Activated CD4-positive, alpha-beta T cell treated with anti-CD3 and anti-CD28 coated beads, Interleukin-2, amount 10 ng/mL, durations not matched to agents 7 days and 5 days (primary cell): ENCODE measurements around the gene WDR6. TPM values are rescaled to one million over a fixed set of nuclear protein-coding genes. Genes with fewer than 3 reads are reported as not detected.

Experiments
- CTCF ChIA-PET: fragments of 350-600 bp; sonication (Branson Sonifier 250); formaldehyde crosslinking; loops from one replicate; lab custom pipeline; 2021; ENCODE audit warnings: antibody characterized with exemption; lab: Charles Lee
- POLR2A ChIA-PET: fragments of 350-600 bp; sonication (Branson Sonifier 250); formaldehyde crosslinking; loops from one replicate; lab custom pipeline; 2021; ENCODE audit warnings: antibody characterized with exemption; lab: Charles Lee
- DNase-seq: peaks from one replicate; pipeline ENCODE4 v3.0.0-alpha.2; 2020
- H3K27ac Mint-ChIP-seq: one replicate; pipeline ENCODE4 v1.8.0; 2021; ENCODE audit warnings: mild to moderate bottlenecking, moderate library complexity, mixed read lengths
- H3K27me3 Mint-ChIP-seq: one replicate; pipeline ENCODE4 v1.8.0; 2021; ENCODE audit warnings: mixed read lengths
- H3K36me3 Mint-ChIP-seq: one replicate; pipeline ENCODE4 v1.8.0; 2021; ENCODE audit warnings: low read depth, mixed read lengths
- H3K4me1 Mint-ChIP-seq: one replicate; pipeline ENCODE4 v1.8.0; 2021; ENCODE audit warnings: mixed read lengths
- H3K4me3 Mint-ChIP-seq: one replicate; pipeline ENCODE4 v1.8.0; 2021; ENCODE audit warnings: mild to moderate bottlenecking, moderate library complexity, mixed read lengths
- H3K9me3 Mint-ChIP-seq: one replicate; pipeline ENCODE4 v1.8.0; 2021; ENCODE audit warnings: mixed read lengths
- total RNA-seq, 2 experiments: library from RNA; stranded (reverse); gene quantifications; one replicate each; pipeline ENCODE4 v1.2.3, GENCODE V29; 2021

Gene WDR6, protein sequence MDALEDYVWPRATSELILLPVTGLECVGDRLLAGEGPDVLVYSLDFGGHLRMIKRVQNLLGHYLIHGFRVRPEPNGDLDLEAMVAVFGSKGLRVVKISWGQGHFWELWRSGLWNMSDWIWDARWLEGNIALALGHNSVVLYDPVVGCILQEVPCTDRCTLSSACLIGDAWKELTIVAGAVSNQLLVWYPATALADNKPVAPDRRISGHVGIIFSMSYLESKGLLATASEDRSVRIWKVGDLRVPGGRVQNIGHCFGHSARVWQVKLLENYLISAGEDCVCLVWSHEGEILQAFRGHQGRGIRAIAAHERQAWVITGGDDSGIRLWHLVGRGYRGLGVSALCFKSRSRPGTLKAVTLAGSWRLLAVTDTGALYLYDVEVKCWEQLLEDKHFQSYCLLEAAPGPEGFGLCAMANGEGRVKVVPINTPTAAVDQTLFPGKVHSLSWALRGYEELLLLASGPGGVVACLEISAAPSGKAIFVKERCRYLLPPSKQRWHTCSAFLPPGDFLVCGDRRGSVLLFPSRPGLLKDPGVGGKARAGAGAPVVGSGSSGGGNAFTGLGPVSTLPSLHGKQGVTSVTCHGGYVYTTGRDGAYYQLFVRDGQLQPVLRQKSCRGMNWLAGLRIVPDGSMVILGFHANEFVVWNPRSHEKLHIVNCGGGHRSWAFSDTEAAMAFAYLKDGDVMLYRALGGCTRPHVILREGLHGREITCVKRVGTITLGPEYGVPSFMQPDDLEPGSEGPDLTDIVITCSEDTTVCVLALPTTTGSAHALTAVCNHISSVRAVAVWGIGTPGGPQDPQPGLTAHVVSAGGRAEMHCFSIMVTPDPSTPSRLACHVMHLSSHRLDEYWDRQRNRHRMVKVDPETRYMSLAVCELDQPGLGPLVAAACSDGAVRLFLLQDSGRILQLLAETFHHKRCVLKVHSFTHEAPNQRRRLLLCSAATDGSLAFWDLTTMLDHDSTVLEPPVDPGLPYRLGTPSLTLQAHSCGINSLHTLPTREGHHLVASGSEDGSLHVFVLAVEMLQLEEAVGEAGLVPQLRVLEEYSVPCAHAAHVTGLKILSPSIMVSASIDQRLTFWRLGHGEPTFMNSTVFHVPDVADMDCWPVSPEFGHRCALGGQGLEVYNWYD
- 100 to 1,000 TPM; 144 to 157 TPM for total RNA-seq

DNA sequence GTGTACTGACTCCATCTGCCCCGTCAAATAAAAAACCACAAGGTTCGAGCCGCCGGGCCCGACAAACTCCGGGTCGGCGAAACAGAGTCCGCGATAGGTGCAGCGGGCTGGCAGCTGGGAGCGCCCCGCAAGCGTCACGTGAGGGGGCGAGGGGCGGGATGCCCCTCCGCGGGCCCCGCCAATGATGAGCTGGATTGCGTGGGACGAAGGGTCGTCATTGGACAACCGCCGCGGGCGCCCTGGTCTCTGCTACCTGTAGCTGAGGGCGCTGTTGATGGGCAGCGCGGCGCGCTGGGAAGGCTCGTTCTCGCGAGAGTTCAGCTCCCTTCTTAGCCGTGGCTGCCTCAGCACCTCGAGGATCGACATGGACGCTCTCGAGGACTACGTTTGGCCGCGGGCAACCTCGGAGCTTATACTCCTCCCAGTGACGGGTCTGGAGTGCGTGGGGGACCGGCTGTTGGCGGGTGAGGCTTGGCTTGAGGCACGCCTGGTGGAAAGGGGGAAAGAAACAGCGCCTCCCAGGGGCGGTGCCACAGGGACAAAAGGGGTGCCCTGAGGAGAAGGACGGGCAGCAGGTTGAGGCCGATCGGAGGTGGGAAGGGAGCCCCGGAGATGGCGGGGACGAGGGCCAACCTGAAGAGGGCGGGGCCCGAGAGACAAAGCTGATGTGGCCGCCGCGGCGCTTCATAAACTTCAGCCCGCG is at the start of gene WDR6:
WDR6 (plus strand) TSS at position 324 of the 703 bp plus-strand sequence; CDS start at position 365, 41 bp downstream.
- peak within 1 kb of the TSS; percentile 100 for H3K27ac Mint-ChIP-seq

DNA sequence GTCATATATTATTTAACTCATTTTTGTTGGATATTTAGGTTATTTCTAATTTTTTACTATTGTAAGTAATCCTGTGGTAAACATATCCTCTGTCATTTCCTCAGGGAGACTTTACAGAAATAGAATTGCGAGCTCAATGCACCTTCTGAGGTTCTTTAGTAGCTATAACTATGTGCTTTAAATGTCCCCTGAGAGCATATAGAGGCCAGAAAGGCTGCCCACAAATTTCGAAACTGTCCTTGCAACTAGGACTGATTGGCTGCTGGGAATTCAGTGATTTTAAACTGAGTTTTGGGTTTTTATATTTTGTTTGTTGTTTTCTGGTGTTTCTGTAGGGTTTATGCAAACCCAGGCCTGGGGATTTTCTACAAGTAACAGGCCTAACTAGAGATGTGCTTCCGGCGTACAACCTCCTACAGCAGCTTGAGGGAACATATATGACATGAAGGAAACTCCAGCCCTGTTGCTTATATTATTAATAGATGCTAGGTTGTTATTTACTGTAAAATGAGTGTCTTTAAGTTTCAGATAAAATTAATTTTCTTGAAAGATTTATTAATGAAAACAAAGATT is 46.3 kb upstream of the WDR6 start:
- no peaks in the 10 kb centered on the region for H3K27me3 Mint-ChIP-seq
- DNase-seq: no peak
- H3K9me3 Mint-ChIP-seq: no peaks in the 10 kb centered on the region
- POLR2A ChIA-PET: no interaction called here
- H3K4me1 Mint-ChIP-seq: peaks cover 2% of the 10 kb centered on the region
- no peak overlapping the region for H3K4me3 Mint-ChIP-seq
- H3K27ac Mint-ChIP-seq: no peak overlapping the region
- H3K36me3 Mint-ChIP-seq: peaks cover 28% of the 10 kb centered on the region
- CTCF ChIA-PET: interaction anchor here (0.6 kb wide), 2 partner anchors 197 to 249 kb away, joined by 3 read pairs; no protein-coding TSS in a partner anchor

More for the DNA sequence above, at the start of gene WDR6:
- ChIA-PET CTCF (interaction anchor here (0.6 to 4.6 kb wide), 17 partner anchors 11 to 388 kb away, joined by 3 to 100 read pairs (median 4); partner anchors contain the start of genes DALRD3, IMPDH2, KLHDC8B and NDUFAF3), POLR2A (interaction anchor here (0.5 to 1.9 kb wide), 10 partner anchors 10 to 555 kb away, joined by 3 to 21 read pairs (median 4); partner anchors contain the start of genes IMPDH2, NDUFAF3, P4HTM and QRICH1)
- H3K36me3 Mint-ChIP-seq: peaks cover 2% of the 10 kb centered on the region
- H3K9me3 Mint-ChIP-seq: no peaks in the 10 kb centered on the region
- H3K4me3 Mint-ChIP-seq: peak within 1 kb of the TSS; percentile 99
- peaks cover 37% of the 10 kb centered on the region for H3K4me1 Mint-ChIP-seq
- DNase-seq: peak; percentile 98
- no peaks in the 10 kb centered on the region for H3K27me3 Mint-ChIP-seq

DNA sequence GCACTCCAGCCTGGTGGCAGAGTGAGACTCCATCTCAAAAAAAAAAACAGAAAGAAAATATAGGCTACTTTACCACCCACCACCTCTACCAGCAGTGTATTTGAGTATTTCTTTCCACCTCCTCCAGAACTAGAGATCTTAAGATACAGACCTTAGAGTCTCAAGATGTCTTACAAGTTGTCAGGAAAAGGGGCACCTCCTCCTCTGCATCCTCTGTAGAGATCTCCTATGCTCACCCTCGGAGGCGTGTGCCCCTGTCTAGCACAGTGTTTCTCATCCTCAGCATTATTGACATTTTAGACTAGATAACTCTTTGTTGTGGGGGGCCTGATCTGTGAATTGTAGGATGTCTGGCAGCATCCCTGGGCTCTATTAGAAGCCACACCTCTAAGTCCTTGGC is 44.9 kb upstream of the WDR6 start:
- DNase-seq: no peak
- CTCF ChIA-PET: interaction anchor here (1.0 kb wide), 1 partner anchor 26 kb away, joined by 3 read pairs; no protein-coding TSS in a partner anchor
- no peak overlapping the region for H3K27ac Mint-ChIP-seq
- H3K36me3 Mint-ChIP-seq: peaks cover 30% of the 10 kb centered on the region
- H3K4me3 Mint-ChIP-seq: no peak overlapping the region
- H3K9me3 Mint-ChIP-seq: no peaks in the 10 kb centered on the region
- POLR2A ChIA-PET: no interaction called here
- H3K27me3 Mint-ChIP-seq: no peaks in the 10 kb centered on the region
- peaks cover 7% of the 10 kb centered on the region for H3K4me1 Mint-ChIP-seq

DNA sequence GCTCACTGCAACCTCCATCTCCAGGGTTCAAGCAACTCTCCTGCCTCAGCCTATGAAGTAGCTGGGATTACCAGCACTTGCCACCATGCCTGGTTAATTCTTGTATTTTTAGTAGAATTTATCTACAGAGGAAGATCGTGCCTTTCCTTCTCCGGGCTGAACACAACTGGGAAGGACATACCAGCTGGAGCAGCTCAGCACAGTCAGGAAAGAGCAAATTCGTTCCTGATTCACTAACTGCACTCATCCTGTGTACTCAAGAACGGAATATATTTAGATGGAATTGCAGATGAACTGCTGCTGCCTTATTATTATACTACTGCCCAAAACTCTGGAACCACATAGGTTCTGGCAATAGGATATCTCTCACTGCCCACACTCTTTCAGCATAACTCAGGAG is 44.3 kb upstream of the WDR6 start:
- ChIA-PET POLR2A (no interaction called here), CTCF (interaction anchor here (0.6 to 1.0 kb wide), 2 partner anchors 26 to 289 kb away, joined by 3 to 4 read pairs; no protein-coding TSS in a partner anchor)
- Mint-ChIP-seq H3K27ac (no peak overlapping the region), H3K9me3 (no peaks in the 10 kb centered on the region), H3K4me3 (no peak overlapping the region), H3K4me1 (peaks cover 6% of the 10 kb centered on the region), H3K36me3 (peaks cover 33% of the 10 kb centered on the region), H3K27me3 (no peaks in the 10 kb centered on the region)
- no peak for DNase-seq

DNA sequence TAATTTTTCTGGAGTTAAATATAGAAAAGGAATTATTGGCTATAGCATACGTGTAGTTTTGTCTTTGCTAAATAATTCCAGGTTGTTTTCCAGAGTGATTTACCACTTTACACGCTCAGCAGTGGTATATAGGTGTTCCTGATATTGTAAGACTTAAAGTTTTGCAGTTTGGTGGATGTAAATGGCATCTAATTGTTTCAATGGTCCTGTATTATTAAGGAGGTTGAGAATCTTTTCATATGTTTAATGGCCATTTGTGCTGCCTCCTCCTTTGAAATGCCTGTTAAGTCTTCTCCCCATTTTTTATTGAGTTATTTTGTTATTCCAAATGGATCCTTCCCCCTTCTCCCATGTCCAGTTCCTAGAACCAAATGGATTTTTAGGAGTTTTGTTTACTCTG is 43.6 kb upstream of the WDR6 start:
- Mint-ChIP-seq H3K27ac (no peak overlapping the region), H3K4me1 (peaks cover 6% of the 10 kb centered on the region), H3K36me3 (peaks cover 37% of the 10 kb centered on the region), H3K27me3 (no peaks in the 10 kb centered on the region), H3K9me3 (no peaks in the 10 kb centered on the region), H3K4me3 (no peak overlapping the region)
- POLR2A ChIA-PET: no interaction called here
- DNase-seq: no peak
- CTCF ChIA-PET: interaction anchor here (0.6 to 1.0 kb wide), 2 partner anchors 26 to 27 kb away, joined by 3 read pairs; partner anchors contain the start of gene P4HTM

DNA sequence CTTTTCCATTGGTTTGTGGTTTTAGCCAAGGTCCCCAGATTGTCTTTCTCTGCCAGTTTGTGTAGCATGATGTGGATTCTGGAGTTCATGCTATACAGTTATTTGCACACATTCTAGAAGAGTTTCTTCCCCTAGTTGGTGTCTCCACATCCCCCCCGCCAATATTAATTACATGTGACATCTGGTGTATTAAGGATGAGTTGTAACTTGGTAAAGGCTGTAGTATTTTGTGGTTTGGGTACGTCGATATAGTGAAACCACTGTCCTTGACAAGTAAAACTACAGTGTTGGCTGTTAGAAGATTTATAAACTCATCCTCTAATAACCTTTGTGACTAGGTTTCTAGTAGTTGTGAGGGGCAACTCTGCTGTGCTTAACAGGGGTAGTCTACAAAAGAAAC is 40.8 kb upstream of the WDR6 start:
- POLR2A ChIA-PET: no interaction called here
- H3K36me3 Mint-ChIP-seq: peaks cover 48% of the 10 kb centered on the region
- no peak overlapping the region for H3K27ac Mint-ChIP-seq
- H3K9me3 Mint-ChIP-seq: no peaks in the 10 kb centered on the region
- CTCF ChIA-PET: interaction anchor here (1.6 kb wide), 1 partner anchor 11 kb away, joined by 5 read pairs; no protein-coding TSS in a partner anchor
- no peak overlapping the region for H3K4me3 Mint-ChIP-seq
- DNase-seq: no peak
- peaks cover 6% of the 10 kb centered on the region for H3K4me1 Mint-ChIP-seq
- no peaks in the 10 kb centered on the region for H3K27me3 Mint-ChIP-seq

DNA sequence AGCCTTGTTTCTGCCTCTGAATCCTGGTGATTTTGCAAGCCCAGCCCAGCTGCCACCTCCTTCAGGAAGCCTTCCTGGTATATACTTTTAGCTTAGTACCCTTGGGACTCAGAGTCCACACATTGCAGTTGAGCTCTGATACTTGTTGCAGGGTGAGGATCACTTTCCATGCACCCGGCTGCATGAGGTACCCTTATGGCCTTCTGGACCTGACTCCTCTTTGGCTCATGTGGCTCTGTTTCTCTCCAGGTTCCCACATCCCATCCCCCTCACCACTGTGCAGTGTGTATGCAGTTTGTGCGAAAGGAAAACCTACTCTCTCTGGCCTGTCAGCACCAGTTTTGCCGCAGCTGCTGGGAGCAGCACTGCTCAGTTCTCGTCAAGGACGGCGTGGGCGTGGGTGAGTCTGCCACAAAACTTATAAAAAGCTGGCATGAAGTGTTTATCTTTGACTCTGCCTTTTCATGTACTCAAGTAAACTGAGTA is 40.3 kb upstream of the WDR6 start:
- ChIA-PET POLR2A (no interaction called here), CTCF (interaction anchor here (1.5 to 1.6 kb wide), 2 partner anchors 12 to 21 kb away, joined by 3 to 5 read pairs; no protein-coding TSS in a partner anchor)
- H3K4me3 Mint-ChIP-seq: no peak overlapping the region
- H3K27ac Mint-ChIP-seq: no peak overlapping the region
- H3K36me3 Mint-ChIP-seq: peaks cover 51% of the 10 kb centered on the region
- no peaks in the 10 kb centered on the region for H3K27me3 Mint-ChIP-seq
- DNase-seq: no peak
- no peaks in the 10 kb centered on the region for H3K9me3 Mint-ChIP-seq
- H3K4me1 Mint-ChIP-seq: peaks cover 6% of the 10 kb centered on the region

DNA sequence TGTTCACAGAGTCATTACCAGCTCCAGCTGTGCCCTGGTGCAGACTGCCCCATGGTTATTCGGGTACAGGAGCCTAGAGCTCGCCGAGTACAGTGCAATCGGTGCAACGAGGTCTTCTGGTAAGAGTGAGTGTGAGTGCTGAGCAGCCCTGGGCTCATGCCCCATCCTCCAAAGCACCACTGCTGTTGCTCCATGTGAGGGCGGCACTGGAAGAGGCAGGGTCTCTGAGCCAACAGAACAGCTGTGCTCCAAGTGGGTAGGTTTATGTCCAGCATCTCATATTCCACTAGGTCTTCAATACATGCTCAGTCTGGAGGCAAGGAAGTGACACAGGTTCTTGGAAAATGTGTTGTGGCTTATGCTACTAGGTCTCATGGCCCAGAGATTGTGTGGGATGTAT is 36.6 kb upstream of the WDR6 start:
- H3K36me3 Mint-ChIP-seq: peaks cover 60% of the 10 kb centered on the region
- H3K4me1 Mint-ChIP-seq: peaks cover 20% of the 10 kb centered on the region
- no peak for DNase-seq
- no peaks in the 10 kb centered on the region for H3K9me3 Mint-ChIP-seq
- ChIA-PET POLR2A (no interaction called here), CTCF (interaction anchor here (1.3 to 1.6 kb wide), 2 partner anchors 20 to 64 kb away, joined by 3 read pairs; no protein-coding TSS in a partner anchor)
- no peak overlapping the region for H3K4me3 Mint-ChIP-seq
- no peak overlapping the region for H3K27ac Mint-ChIP-seq
- H3K27me3 Mint-ChIP-seq: no peaks in the 10 kb centered on the region

DNA sequence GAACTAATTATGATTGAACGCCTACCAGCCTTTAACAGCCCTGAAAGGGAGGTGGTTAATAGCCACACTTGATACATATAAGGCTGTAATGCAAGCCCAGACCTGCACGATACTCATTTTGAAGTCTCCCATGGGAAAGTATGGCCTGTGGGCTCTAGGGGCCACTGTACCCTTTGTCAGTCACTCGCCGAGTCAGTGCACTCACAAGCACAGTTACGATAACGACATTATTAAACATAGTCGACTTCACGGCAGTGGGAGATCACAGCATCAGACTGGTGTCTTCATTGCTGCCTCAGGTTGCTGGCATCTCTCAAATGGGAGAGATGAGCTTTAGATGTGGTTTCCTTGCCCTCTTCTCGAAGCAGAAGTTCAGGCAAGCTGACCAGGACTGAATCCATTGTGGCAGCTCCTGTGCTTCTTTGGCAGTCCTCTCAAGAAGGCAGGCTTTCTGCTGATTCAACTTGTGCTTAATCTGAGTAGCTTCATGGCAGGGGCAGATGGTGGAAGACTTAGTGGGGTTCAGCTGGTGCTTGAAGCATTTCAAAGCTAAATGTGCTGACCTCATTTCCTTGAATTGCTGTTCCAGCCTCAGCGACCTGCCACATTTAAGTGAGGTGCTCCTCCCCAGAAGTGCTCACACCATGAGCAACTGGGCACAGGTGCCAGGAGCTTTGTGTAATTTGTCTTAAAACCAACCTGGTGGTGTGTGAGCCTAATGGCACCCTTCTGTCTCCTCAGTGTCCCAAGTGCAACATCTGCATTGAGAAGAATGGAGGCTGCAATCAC is 32.9 kb upstream of the WDR6 start:
- no peaks in the 10 kb centered on the region for H3K27me3 Mint-ChIP-seq

DNA sequence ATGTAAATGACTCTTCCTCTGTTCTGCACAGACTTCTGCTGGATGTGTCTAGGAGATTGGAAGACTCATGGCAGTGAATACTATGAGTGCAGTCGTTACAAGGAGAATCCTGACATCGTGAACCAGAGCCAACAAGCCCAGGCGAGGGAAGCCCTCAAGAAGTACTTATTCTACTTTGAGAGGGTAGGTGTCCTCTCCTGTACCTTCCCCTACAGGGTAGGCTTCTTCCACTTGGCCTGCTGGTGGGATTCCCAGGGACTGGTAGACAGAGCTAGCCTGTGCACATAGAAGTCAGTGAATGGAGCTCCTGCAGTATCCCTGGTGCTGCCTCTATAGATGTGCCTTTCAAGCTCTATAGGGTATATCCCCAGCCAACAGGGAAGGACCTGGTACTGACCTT is 27.7 kb upstream of the WDR6 start:
- peaks cover 42% of the 10 kb centered on the region for H3K36me3 Mint-ChIP-seq
- H3K4me1 Mint-ChIP-seq: peaks cover 4% of the 10 kb centered on the region
- no peaks in the 10 kb centered on the region for H3K27me3 Mint-ChIP-seq
- H3K27ac Mint-ChIP-seq: no peak overlapping the region
- CTCF ChIA-PET: interaction anchor here (0.6 to 1.1 kb wide), 2 partner anchors 8 to 221 kb away, joined by 3 to 4 read pairs; no protein-coding TSS in a partner anchor
- POLR2A ChIA-PET: no interaction called here
- H3K9me3 Mint-ChIP-seq: no peaks in the 10 kb centered on the region
- H3K4me3 Mint-ChIP-seq: no peak overlapping the region
- no peak for DNase-seq

More for the DNA sequence above, 32.9 kb upstream of the WDR6 start:
- ChIA-PET CTCF (interaction anchor here (1.5 to 2.7 kb wide), 4 partner anchors 11 to 48 kb away, joined by 4 to 17 read pairs (median 6); partner anchors contain the start of genes NDUFAF3 and P4HTM), POLR2A (no interaction called here)
- Mint-ChIP-seq H3K27ac (peak overlapping the region; percentile 78), H3K9me3 (no peaks in the 10 kb centered on the region), H3K36me3 (peaks cover 49% of the 10 kb centered on the region), H3K4me3 (no peak overlapping the region), H3K4me1 (peaks cover 14% of the 10 kb centered on the region)
- DNase-seq: no peak
